Fibroblast of pulmonary artery (primary cell): ENCODE results near the gene TRAPPC4.

Experiments
- DNase-seq: peaks from one replicate; pipeline ENCODE4 v3.0.0-alpha.2; 2010; ENCODE audit warnings: low read depth
- H3K4me3 ChIP-seq: replicated peaks from 2 replicates; pipeline ENCODE4 v1.5.1; 2011; ENCODE audit warnings: low read depth, mild to moderate bottlenecking, control low read depth, low read length, moderate library complexity
- CTCF ChIP-seq: IDR thresholded peaks from 2 replicates; pipeline ENCODE4 v1.5.1; 2011; ENCODE audit warnings: mild to moderate bottlenecking, control low read depth, low read length, inconsistent platforms; ENCODE audit errors: missing control alignments

The TRAPPC4 gene

GRCh38 chr11:119047205-119047604, 28.6 kb downstream of the TRAPPC4 start:
- H3K4me3 ChIP-seq, result no peak overlapping the region
- no peak for DNase-seq
- no peak for TF ChIP-seq CTCF

- no peak for TF ChIP-seq CTCF
- no peak for DNase-seq
- H3K4me3 ChIP-seq, result no peak overlapping the region
Measured at GRCh38 chr11:119048644-119049043, 30.1 kb downstream of the TRAPPC4 start.

- H3K4me3 ChIP-seq, result no peak overlapping the region
- DNase-seq, result no peak
- TF ChIP-seq CTCF, result no peak
Measured at GRCh38 chr11:119049081-119049480, 30.5 kb downstream of the TRAPPC4 start.

GRCh38 chr11:119051440-119052162, 33.0 kb downstream of the TRAPPC4 start:
- no peak for TF ChIP-seq CTCF
- DNase-seq, result no peak
- no peak overlapping the region for H3K4me3 ChIP-seq

GRCh38 chr11:119052163-119052814, 33.7 kb downstream of the TRAPPC4 start:
- no peak for TF ChIP-seq CTCF
- DNase-seq, result no peak
- H3K4me3 ChIP-seq, result no peak overlapping the region

GRCh38 chr11:119054418-119054817, 35.9 kb downstream of the TRAPPC4 start:
- DNase-seq, result no peak
- no peak for TF ChIP-seq CTCF
- H3K4me3 ChIP-seq, result no peak overlapping the region
